ENCODE data around the gene SAMD5.

DNA sequence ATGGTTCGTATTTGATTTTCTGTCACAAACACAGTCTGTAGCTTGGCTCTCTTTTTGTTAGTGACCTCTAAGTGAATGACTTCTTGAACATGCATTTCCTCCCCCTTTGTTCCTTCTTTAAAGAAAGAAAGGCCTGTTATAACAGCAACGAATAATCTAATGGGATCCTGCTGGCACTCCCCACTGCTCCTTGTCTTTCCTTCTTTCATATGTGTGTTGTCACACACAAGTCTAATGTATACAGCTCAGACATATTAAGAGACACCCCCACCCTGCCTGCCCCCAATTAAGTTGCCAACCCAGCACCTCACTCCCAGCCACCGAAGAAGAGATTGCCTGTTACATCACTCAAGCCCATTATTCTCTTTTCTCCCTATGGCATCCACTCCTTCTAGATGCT, 4.9 kb upstream of the SAMD5 start:
- TF ChIP-seq, protein P1, sequence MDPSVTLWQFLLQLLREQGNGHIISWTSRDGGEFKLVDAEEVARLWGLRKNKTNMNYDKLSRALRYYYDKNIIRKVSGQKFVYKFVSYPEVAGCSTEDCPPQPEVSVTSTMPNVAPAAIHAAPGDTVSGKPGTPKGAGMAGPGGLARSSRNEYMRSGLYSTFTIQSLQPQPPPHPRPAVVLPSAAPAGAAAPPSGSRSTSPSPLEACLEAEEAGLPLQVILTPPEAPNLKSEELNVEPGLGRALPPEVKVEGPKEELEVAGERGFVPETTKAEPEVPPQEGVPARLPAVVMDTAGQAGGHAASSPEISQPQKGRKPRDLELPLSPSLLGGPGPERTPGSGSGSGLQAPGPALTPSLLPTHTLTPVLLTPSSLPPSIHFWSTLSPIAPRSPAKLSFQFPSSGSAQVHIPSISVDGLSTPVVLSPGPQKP (IDR thresholded peaks at IDR 0.05; ENCODE audit: low read depth, low read length) = no peak
- TF ChIP-seq GABPA (IDR thresholded peaks at IDR 0.05; ENCODE audit: low read depth) (no peak), CBFB (IDR thresholded peaks at IDR 0.05; ENCODE audit: low read depth) (no peak), SP1 (IDR thresholded peaks at IDR 0.05; ENCODE audit: low read depth, low read length) (no peak), ZNF274 (IDR thresholded peaks at IDR 0.05; ENCODE audit: insufficient read depth, insufficient read length) (no peak), JUND (IDR thresholded peaks at IDR 0.05; ENCODE audit: low read depth, low read length) (no peak)
